ENCODE results near the gene PFKP. TPM values are rescaled to one million over a fixed set of nuclear protein-coding genes. Genes with fewer than 3 reads are reported as not detected.

Gene PFKP
- total RNA-seq, 2 experiments from 2014 or later = 32.2 to 38.9 TPM

DNA sequence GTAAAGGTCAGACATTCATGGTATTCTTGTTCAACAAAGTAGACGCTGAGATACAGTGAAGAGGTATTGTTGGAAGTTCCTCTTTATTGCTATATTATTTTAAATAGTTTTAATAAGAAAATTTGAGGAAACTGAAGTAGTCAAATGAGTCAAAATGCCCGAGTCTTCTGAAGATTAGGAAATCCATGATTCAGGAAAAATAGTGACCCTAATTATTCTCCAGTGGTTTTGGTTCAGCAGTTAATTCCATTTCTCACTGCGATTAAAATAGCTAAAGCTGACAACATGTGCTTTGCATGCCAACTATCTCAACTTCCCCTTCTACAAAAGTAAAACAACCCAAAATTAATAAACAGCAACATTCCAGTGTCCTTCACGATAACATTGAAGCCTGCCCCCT lies 32.7 kb upstream of the PFKP start:
- Mint-ChIP-seq H3K36me3 (ENCODE audit: low read depth) (no peaks in the 10 kb centered on the region), H3K4me3 (no peak overlapping the region), H3K4me1 (ENCODE audit: low read depth) (no peaks in the 10 kb centered on the region), H3K27ac (no peak overlapping the region), H3K9me3 (no peaks in the 10 kb centered on the region), H3K27me3 (peaks cover 71% of the 10 kb centered on the region)
- H3K4me3 ChIP-seq (ENCODE audit: low read length) = no peak overlapping the region
- H3K36me3 ChIP-seq (ENCODE audit: insufficient read depth, low read length) = no peaks in the 10 kb centered on the region
- CTCF ChIA-PET = no interaction called here
- peaks cover 0 to 4% of the 10 kb centered on the region in 2 experiments for H3K27me3 ChIP-seq (ENCODE audit: control insufficient read depth in 1 of 2, insufficient read depth in 2 of 2, low read length in 2 of 2)
- intact Hi-C loops (cut with DNase I, micrococcal nuclease) = no loop called here
- no peak overlapping the region for H3K27ac ChIP-seq (ENCODE audit: low read depth in 1 of 2, low read length in 2 of 2)
- no peaks in the 10 kb centered on the region for H3K9me3 ChIP-seq (ENCODE audit: control insufficient read depth in 1 of 2, insufficient read depth in 1 of 2, low read length in 2 of 2)
- TF ChIP-seq, protein P1, sequence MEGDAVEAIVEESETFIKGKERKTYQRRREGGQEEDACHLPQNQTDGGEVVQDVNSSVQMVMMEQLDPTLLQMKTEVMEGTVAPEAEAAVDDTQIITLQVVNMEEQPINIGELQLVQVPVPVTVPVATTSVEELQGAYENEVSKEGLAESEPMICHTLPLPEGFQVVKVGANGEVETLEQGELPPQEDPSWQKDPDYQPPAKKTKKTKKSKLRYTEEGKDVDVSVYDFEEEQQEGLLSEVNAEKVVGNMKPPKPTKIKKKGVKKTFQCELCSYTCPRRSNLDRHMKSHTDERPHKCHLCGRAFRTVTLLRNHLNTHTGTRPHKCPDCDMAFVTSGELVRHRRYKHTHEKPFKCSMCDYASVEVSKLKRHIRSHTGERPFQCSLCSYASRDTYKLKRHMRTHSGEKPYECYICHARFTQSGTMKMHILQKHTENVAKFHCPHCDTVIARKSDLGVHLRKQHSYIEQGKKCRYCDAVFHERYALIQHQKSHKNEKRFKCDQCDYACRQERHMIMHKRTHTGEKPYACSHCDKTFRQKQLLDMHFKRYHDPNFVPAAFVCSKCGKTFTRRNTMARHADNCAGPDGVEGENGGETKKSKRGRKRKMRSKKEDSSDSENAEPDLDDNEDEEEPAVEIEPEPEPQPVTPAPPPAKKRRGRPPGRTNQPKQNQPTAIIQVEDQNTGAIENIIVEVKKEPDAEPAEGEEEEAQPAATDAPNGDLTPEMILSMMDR (IDR thresholded peaks at IDR 0.05) = no peak
- ATAC-seq (ENCODE audit: poor library complexity) (no peak), DNase-seq (no peak)
- no peaks in the 10 kb centered on the region for H3K4me1 ChIP-seq (ENCODE audit: insufficient read depth, low read length)
- POLR2A ChIA-PET = no interaction called here

DNA sequence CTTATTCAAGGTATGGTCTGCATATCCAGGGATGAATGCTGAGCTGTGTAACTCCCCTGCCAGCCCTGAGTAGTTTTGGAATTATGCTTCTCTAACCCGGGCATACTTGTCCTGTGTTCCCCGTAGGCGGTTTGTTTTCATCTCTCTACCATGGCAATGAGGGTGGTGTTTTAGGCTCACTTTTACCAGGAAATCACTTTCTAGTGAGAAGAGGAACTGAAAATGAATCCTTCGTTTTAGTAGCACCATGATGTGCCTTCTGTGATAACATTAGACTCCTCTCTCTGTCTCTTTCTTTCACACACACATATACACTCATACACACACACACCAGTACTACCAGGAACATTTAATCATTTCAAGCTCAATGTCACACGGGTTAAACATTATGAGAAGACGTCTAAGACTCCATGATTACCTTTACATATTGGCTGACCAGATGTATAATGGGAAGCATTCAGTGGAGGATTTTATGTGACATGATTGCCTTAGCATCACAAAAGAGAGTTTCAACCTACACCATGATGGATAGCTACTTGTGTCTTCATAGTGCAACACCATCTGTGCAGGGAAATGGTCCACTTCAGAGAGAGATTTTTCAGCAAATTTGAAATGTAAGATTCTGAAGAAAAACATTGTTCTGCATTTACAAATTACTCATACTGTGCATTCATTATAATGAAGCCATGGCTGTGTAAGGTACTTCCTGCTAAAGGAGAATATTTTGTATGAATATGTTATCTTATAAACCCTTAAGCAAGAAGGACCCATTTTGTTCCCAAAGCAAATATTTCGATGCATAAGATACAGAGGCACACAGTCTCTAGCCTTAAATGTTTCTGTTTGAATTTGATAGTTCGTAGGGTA lies 31.0 kb upstream of the PFKP start:
- ChIA-PET POLR2A (no interaction called here), CTCF (no interaction called here)
- TF ChIP-seq, protein P1 (IDR thresholded peaks at IDR 0.05) = no peak
- no peaks in the 10 kb centered on the region for H3K36me3 ChIP-seq (ENCODE audit: insufficient read depth, low read length)
- Mint-ChIP-seq H3K36me3 (ENCODE audit: low read depth) (no peaks in the 10 kb centered on the region), H3K9me3 (no peaks in the 10 kb centered on the region), H3K4me1 (ENCODE audit: low read depth) (no peaks in the 10 kb centered on the region), H3K4me3 (no peak overlapping the region), H3K27ac (no peak overlapping the region), H3K27me3 (peaks cover 64% of the 10 kb centered on the region)
- DNase-seq (peak in 1 of 14 experiments; percentile 4), ATAC-seq (ENCODE audit: poor library complexity) (no peak)
- H3K4me1 ChIP-seq (ENCODE audit: insufficient read depth, low read length) = no peaks in the 10 kb centered on the region
- intact Hi-C loops (cut with DNase I, micrococcal nuclease) = no loop called here
- H3K27me3 ChIP-seq (ENCODE audit: control insufficient read depth in 1 of 2, insufficient read depth in 2 of 2, low read length in 2 of 2) = peaks cover 0 to 4% of the 10 kb centered on the region in 2 experiments
- no peak overlapping the region for H3K27ac ChIP-seq (ENCODE audit: low read depth in 1 of 2, low read length in 2 of 2)
- no peaks in the 10 kb centered on the region for H3K9me3 ChIP-seq (ENCODE audit: control insufficient read depth in 1 of 2, insufficient read depth in 1 of 2, low read length in 2 of 2)
- no peak overlapping the region for H3K4me3 ChIP-seq (ENCODE audit: low read length)

DNA sequence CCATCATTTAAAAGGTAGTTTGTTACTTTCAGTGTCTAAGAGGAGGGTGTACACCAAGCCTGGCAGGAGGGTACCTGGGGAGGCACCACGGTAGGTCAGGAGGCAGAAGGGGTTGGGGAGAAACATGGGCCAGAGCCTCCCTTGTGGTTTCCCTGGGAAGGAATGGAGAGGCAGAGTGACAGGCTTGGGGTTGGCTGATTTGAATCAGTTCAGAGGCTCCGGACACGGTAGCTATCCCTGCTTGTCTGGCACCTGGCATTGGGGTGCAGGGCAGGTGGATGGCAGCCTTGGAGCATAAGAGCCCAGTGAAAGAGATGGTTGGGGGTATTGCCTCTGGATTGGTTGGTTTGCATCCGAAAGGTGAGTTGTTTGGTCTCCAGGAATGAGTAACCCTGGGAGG lies 30.2 kb upstream of the PFKP start:
- Mint-ChIP-seq H3K27ac (no peak overlapping the region), H3K36me3 (ENCODE audit: low read depth) (no peaks in the 10 kb centered on the region), H3K9me3 (no peaks in the 10 kb centered on the region), H3K4me1 (ENCODE audit: low read depth) (no peaks in the 10 kb centered on the region), H3K27me3 (peaks cover 56% of the 10 kb centered on the region), H3K4me3 (no peak overlapping the region)
- no peak overlapping the region for H3K27ac ChIP-seq (ENCODE audit: low read depth in 1 of 2, low read length in 2 of 2)
- no peak overlapping the region for H3K4me3 ChIP-seq (ENCODE audit: low read length)
- intact Hi-C loops (cut with DNase I, micrococcal nuclease) = no loop called here
- H3K27me3 ChIP-seq (ENCODE audit: control insufficient read depth in 1 of 2, insufficient read depth in 2 of 2, low read length in 2 of 2) = peaks cover 0 to 4% of the 10 kb centered on the region in 2 experiments
- H3K4me1 ChIP-seq (ENCODE audit: insufficient read depth, low read length) = no peaks in the 10 kb centered on the region
- no peaks in the 10 kb centered on the region for H3K36me3 ChIP-seq (ENCODE audit: insufficient read depth, low read length)
- H3K9me3 ChIP-seq (ENCODE audit: control insufficient read depth in 1 of 2, insufficient read depth in 1 of 2, low read length in 2 of 2) = no peaks in the 10 kb centered on the region
- TF ChIP-seq, protein P1 (IDR thresholded peaks at IDR 0.05) = no peak
- POLR2A ChIA-PET = no interaction called here
- ATAC-seq (ENCODE audit: poor library complexity) (no peak), DNase-seq (no peak)
- CTCF ChIA-PET = no interaction called here

Data from CD4-positive, alpha-beta T cell (primary cell).